Activated naive CD4-positive, alpha-beta T cell treated with anti-CD3 and anti-CD28 coated beads for 36 hours (primary cell): ENCODE measurements around the gene BEGAIN. TPM values are rescaled to one million over a fixed set of nuclear protein-coding genes. Genes with fewer than 3 reads are reported as not detected.

Source experiments
- CTCF ChIA-PET: fragments of 350-600 bp; sonication (Branson Sonifier 250); formaldehyde crosslinking; loops from one replicate; lab custom pipeline; 2021; ENCODE audit warnings: antibody characterized with exemption; lab: Charles Lee
- DNase-seq: peaks from one replicate; pipeline ENCODE4 v3.0.0-alpha.2; 2020
- H3K27ac Mint-ChIP-seq: one replicate; pipeline ENCODE4 v1.8.0; 2021; ENCODE audit warnings: mild to moderate bottlenecking, mixed read lengths
- H3K27me3 Mint-ChIP-seq: one replicate; pipeline ENCODE4 v1.8.0; 2021; ENCODE audit warnings: low read depth, mixed read lengths
- H3K36me3 Mint-ChIP-seq: one replicate; pipeline ENCODE4 v1.8.0; 2021; ENCODE audit warnings: low read depth, mixed read lengths
- H3K4me1 Mint-ChIP-seq: one replicate; pipeline ENCODE4 v1.8.0; 2021; ENCODE audit warnings: low read depth, mixed read lengths
- H3K4me3 Mint-ChIP-seq: one replicate; pipeline ENCODE4 v1.8.0; 2021; ENCODE audit warnings: mild to moderate bottlenecking, moderate library complexity, mixed read lengths
- H3K9me3 Mint-ChIP-seq: one replicate; pipeline ENCODE4 v1.8.0; 2021; ENCODE audit warnings: mixed read lengths
- intact Hi-C: fragments of 100-400 bp; cut with micrococcal nuclease; formaldehyde crosslinking; loops from one replicate; pipeline ENCODE4 v1.15.1; 2023
- total RNA-seq, 2 experiments: library from RNA; stranded (reverse); gene quantifications; one replicate each; pipeline ENCODE4 v1.2.3, GENCODE V29; 2021

Gene BEGAIN
- total RNA-seq, 2 experiments from 2014 or later: 5.0 to 5.6 TPM

GRCh38 chr14:100612986-100613385 lies 25.8 kb upstream of the BEGAIN start:
- H3K27me3 Mint-ChIP-seq: no peaks in the 10 kb centered on the region
- no peaks in the 10 kb centered on the region for H3K9me3 Mint-ChIP-seq
- H3K4me3 Mint-ChIP-seq: no peak overlapping the region
- CTCF ChIA-PET: interaction anchor here (0.8 to 3.3 kb wide), 2 partner anchors 32 to 186 kb away, joined by 3 to 12 read pairs; no protein-coding TSS in a partner anchor
- intact Hi-C loops: no loop called here
- H3K36me3 Mint-ChIP-seq: no peaks in the 10 kb centered on the region
- no peak for DNase-seq
- peaks cover 14% of the 10 kb centered on the region for H3K4me1 Mint-ChIP-seq
- no peak overlapping the region for H3K27ac Mint-ChIP-seq

GRCh38 chr14:100611811-100612480 lies 24.7 kb upstream of the BEGAIN start:
- intact Hi-C loops: no loop called here
- H3K27ac Mint-ChIP-seq: no peak overlapping the region
- H3K36me3 Mint-ChIP-seq: no peaks in the 10 kb centered on the region
- peaks cover 4% of the 10 kb centered on the region for H3K4me1 Mint-ChIP-seq
- DNase-seq: no peak
- no peaks in the 10 kb centered on the region for H3K9me3 Mint-ChIP-seq
- CTCF ChIA-PET: interaction anchor here (3.3 kb wide), 1 partner anchor 33 kb away, joined by 12 read pairs; no protein-coding TSS in a partner anchor
- H3K4me3 Mint-ChIP-seq: no peak overlapping the region
- H3K27me3 Mint-ChIP-seq: no peaks in the 10 kb centered on the region

- CTCF ChIA-PET: no interaction called here
These were observed 23.4 kb upstream of the BEGAIN start for GRCh38 chr14:100610511-100611217.

GRCh38 chr14:100609941-100610391 lies 22.7 kb upstream of the BEGAIN start:
- intact Hi-C loops: no loop called here

More at GRCh38 chr14:100610511-100611217, 23.4 kb upstream of the BEGAIN start:
- Mint-ChIP-seq H3K9me3 (no peaks in the 10 kb centered on the region), H3K36me3 (no peaks in the 10 kb centered on the region), H3K4me1 (no peaks in the 10 kb centered on the region), H3K27me3 (no peaks in the 10 kb centered on the region), H3K4me3 (no peak overlapping the region), H3K27ac (no peak overlapping the region)
- no peak for DNase-seq
- intact Hi-C loops: no loop called here

GRCh38 chr14:100609331-100609870 lies 22.2 kb upstream of the BEGAIN start:
- H3K27me3 Mint-ChIP-seq: no peaks in the 10 kb centered on the region
- H3K27ac Mint-ChIP-seq: no peak overlapping the region
- no peaks in the 10 kb centered on the region for H3K9me3 Mint-ChIP-seq
- H3K4me1 Mint-ChIP-seq: no peaks in the 10 kb centered on the region
- CTCF ChIA-PET: no interaction called here
- H3K36me3 Mint-ChIP-seq: no peaks in the 10 kb centered on the region
- no peak for DNase-seq
- intact Hi-C loops: no loop called here
- no peak overlapping the region for H3K4me3 Mint-ChIP-seq

More at GRCh38 chr14:100609941-100610391, 22.7 kb upstream of the BEGAIN start:
- Mint-ChIP-seq H3K27ac (no peak overlapping the region), H3K4me1 (no peaks in the 10 kb centered on the region), H3K36me3 (no peaks in the 10 kb centered on the region), H3K27me3 (no peaks in the 10 kb centered on the region), H3K4me3 (no peak overlapping the region), H3K9me3 (no peaks in the 10 kb centered on the region)
- CTCF ChIA-PET: no interaction called here
- DNase-seq: no peak

- H3K4me3 Mint-ChIP-seq: no peak overlapping the region
- CTCF ChIA-PET: no interaction called here
- no peaks in the 10 kb centered on the region for H3K27me3 Mint-ChIP-seq
- no peak for DNase-seq
- H3K9me3 Mint-ChIP-seq: no peaks in the 10 kb centered on the region
- no peak overlapping the region for H3K27ac Mint-ChIP-seq
- H3K4me1 Mint-ChIP-seq: no peaks in the 10 kb centered on the region
- no peaks in the 10 kb centered on the region for H3K36me3 Mint-ChIP-seq
- intact Hi-C loops: no loop called here
These were observed 21.5 kb upstream of the BEGAIN start for GRCh38 chr14:100608586-100609330.

GRCh38 chr14:100608064-100608463 lies 20.8 kb upstream of the BEGAIN start:
- Mint-ChIP-seq H3K27me3 (no peaks in the 10 kb centered on the region), H3K27ac (no peak overlapping the region), H3K4me1 (no peaks in the 10 kb centered on the region), H3K36me3 (no peaks in the 10 kb centered on the region), H3K9me3 (no peaks in the 10 kb centered on the region), H3K4me3 (no peak overlapping the region)
- DNase-seq: no peak
- intact Hi-C loops: no loop called here
- CTCF ChIA-PET: no interaction called here

GRCh38 chr14:100607611-100607956 lies 20.4 kb upstream of the BEGAIN start:
- Mint-ChIP-seq H3K4me3 (no peak overlapping the region), H3K27ac (no peak overlapping the region), H3K36me3 (no peaks in the 10 kb centered on the region), H3K27me3 (no peaks in the 10 kb centered on the region), H3K9me3 (peaks cover 2% of the 10 kb centered on the region), H3K4me1 (no peaks in the 10 kb centered on the region)
- intact Hi-C loops: no loop called here
- no peak for DNase-seq
- CTCF ChIA-PET: no interaction called here

- CTCF ChIA-PET: no interaction called here
- Mint-ChIP-seq H3K4me1 (no peaks in the 10 kb centered on the region), H3K27me3 (peaks cover 2% of the 10 kb centered on the region), H3K9me3 (peaks cover 7% of the 10 kb centered on the region), H3K36me3 (peaks cover under 1% of the 10 kb centered on the region), H3K27ac (no peak overlapping the region), H3K4me3 (no peak overlapping the region)
- DNase-seq: no peak
- intact Hi-C loops: no loop called here
These were observed 19.7 kb upstream of the BEGAIN start for GRCh38 chr14:100606687-100607610.

GRCh38 chr14:100605706-100606686 lies 18.8 kb upstream of the BEGAIN start:
- peak; percentile 0 for DNase-seq
- CTCF ChIA-PET: no interaction called here
- H3K4me1 Mint-ChIP-seq: no peaks in the 10 kb centered on the region
- H3K27me3 Mint-ChIP-seq: peaks cover 2% of the 10 kb centered on the region
- H3K27ac Mint-ChIP-seq: no peak overlapping the region
- peaks cover 4% of the 10 kb centered on the region for H3K36me3 Mint-ChIP-seq
- H3K4me3 Mint-ChIP-seq: no peak overlapping the region
- intact Hi-C loops: no loop called here
- H3K9me3 Mint-ChIP-seq: peaks cover 13% of the 10 kb centered on the region

GRCh38 chr14:100605230-100605629 lies 18.0 kb upstream of the BEGAIN start:
- H3K27me3 Mint-ChIP-seq: peaks cover 2% of the 10 kb centered on the region
- no peaks in the 10 kb centered on the region for H3K4me1 Mint-ChIP-seq
- peaks cover 4% of the 10 kb centered on the region for H3K36me3 Mint-ChIP-seq
- H3K4me3 Mint-ChIP-seq: no peak overlapping the region
- peaks cover 17% of the 10 kb centered on the region for H3K9me3 Mint-ChIP-seq
- intact Hi-C loops: no loop called here
- no peak overlapping the region for H3K27ac Mint-ChIP-seq
- CTCF ChIA-PET: no interaction called here
- DNase-seq: peak; percentile 1
